GM12878 (cell line): ENCODE measurements around the gene PET117. TPM values are rescaled to one million over a fixed set of nuclear protein-coding genes. Genes with fewer than 3 reads are reported as not detected.

ENCODE experiments used
- ATAC-seq: fragments of 200-7000 bp; cut with Tn5 transposase; 3 replicates; pipeline ENCODE4 v1.9.1; 2020; ENCODE audit warnings: mild to moderate bottlenecking, moderate library complexity
- BruUV-seq: library from RNA; stranded (reverse); fragments of 400-500 nt; replicated peaks from 2 replicates; lab custom pipeline; 2021; lab: Mats Ljungman, UMichigan
- CTCF ChIA-PET: fragments of 300-600 bp; sonication (Branson Sonifier 250); formaldehyde crosslinking; extraction: SDS; loops from one replicate; lab custom pipeline; 2021; ENCODE audit warnings: inconsistent platforms; lab: Yijun Ruan, JAX
- POLR2A ChIA-PET: fragments of 350-600 bp; formaldehyde crosslinking; extraction: SDS; loops from one replicate; lab custom pipeline; 2021; ENCODE audit warnings: inconsistent platforms; lab: Charles Lee
- RAD21 ChIA-PET: fragments of 300-600 bp; sonication (Branson Sonifier 250); formaldehyde crosslinking; loops from one replicate; lab custom pipeline; 2023; ENCODE audit warnings: antibody characterized with exemption; ENCODE audit not compliant: unreplicated experiment; lab: Charles Lee
- SMC1A ChIA-PET: fragments of 300-600 bp; sonication (Branson Sonifier 250); formaldehyde crosslinking; loops from one replicate; lab custom pipeline; 2023; ENCODE audit not compliant: unreplicated experiment, uncharacterized antibody; lab: Charles Lee
- DNase-seq: peaks from one replicate; pipeline ENCODE4 v3.0.0-alpha.2; 2011; ENCODE audit warnings: low read depth, low spot score
- FAIRE-seq: peaks from 3 replicates; lab custom pipeline; 2011; peaks lifted over from hg19 to GRCh38; lab: Jason Lieb, UNC
- H2AFZ ChIP-seq: 2 replicates; pipeline ENCODE4 v1.6.0; 2011; ENCODE audit warnings: low read depth, low read length, control low read depth; ENCODE audit not compliant: control insufficient read depth
- H3K27ac ChIP-seq: 2 replicates; pipeline ENCODE4 v1.5.1; 2011; ENCODE audit warnings: control low read depth; ENCODE audit not compliant: control insufficient read depth, insufficient read depth
- H3K27me3 ChIP-seq, 2 experiments: replicated peaks in 1 of 2; 2 replicates each; pipeline versions ENCODE4 v1.6.0 to v1.6.1; 2011; ENCODE audit warnings: low read length in 1 of 2; ENCODE audit not compliant: control insufficient read depth in 2 of 2, insufficient read depth in 2 of 2
- H3K36me3 ChIP-seq, 2 experiments: 2 replicates each; pipeline ENCODE4 v1.5.1; 2011; ENCODE audit warnings: low read length in 1 of 2; ENCODE audit not compliant: control insufficient read depth in 2 of 2, insufficient read depth in 2 of 2
- H3K4me1 ChIP-seq: 2 replicates; pipeline ENCODE4 v1.6.1; 2011; ENCODE audit warnings: mild to moderate bottlenecking, low read length, moderate library complexity, mixed read lengths; ENCODE audit not compliant: control insufficient read depth, insufficient read depth
- H3K4me2 ChIP-seq: 2 replicates; pipeline ENCODE4 v1.6.0; 2011; ENCODE audit warnings: control low read depth; ENCODE audit not compliant: control insufficient read depth, insufficient read depth
- H3K4me3 ChIP-seq: fragments of 200-600 bp; sonication (generic); 2 replicates; pipeline ENCODE4 v1.5.1; 2016
- H3K79me2 ChIP-seq: 2 replicates; pipeline ENCODE4 v1.6.0; 2011; ENCODE audit warnings: low read length; ENCODE audit not compliant: control insufficient read depth, insufficient read depth
- H3K9ac ChIP-seq: 2 replicates; pipeline ENCODE4 v1.8.0; 2011; ENCODE audit warnings: low read length, control low read depth, mixed read lengths; ENCODE audit not compliant: control insufficient read depth, insufficient read depth
- H3K9me3 ChIP-seq: replicated peaks from 3 replicates; pipeline ENCODE4 v1.5.1; 2011; ENCODE audit warnings: mild to moderate bottlenecking, low read length; ENCODE audit not compliant: control insufficient read depth, insufficient read depth
- H4K20me1 ChIP-seq: 2 replicates; pipeline ENCODE4 v1.6.0; 2011; ENCODE audit not compliant: control insufficient read depth, insufficient read depth
- USF2 ChIP-seq: IDR thresholded peaks from 2 replicates; pipeline ENCODE4 v1.6.1; 2011; ENCODE audit warnings: low read depth, low read length, improper control_type of control experiment, borderline replicate concordance
- ZBTB11 ChIP-seq: fragments of 450-650 bp; formaldehyde crosslinking; IDR thresholded peaks from 2 replicates; pipeline ENCODE4 v1.5.0; 2022; ENCODE audit warnings: mild to moderate bottlenecking, missing genetic modification characterization
- ZNF217 ChIP-seq: fragments of 450-650 bp; IDR thresholded peaks from 2 replicates; pipeline ENCODE4 v1.6.1; 2017; ENCODE audit warnings: antibody characterized with exemption, mild to moderate bottlenecking
- ZZZ3 ChIP-seq: IDR thresholded peaks from 2 replicates; pipeline ENCODE4 v1.6.1; 2011; ENCODE audit warnings: low read depth; ENCODE audit not compliant: control insufficient read depth, insufficient read length
- WGBS: methylation state at CpG from one replicate; pipeline ENCODE4 v1.1.6; 2016; ENCODE audit warnings: low lambda C conversion rate; ENCODE audit not compliant: insufficient replicate concordance, insufficient coverage; ENCODE audit errors: missing lambda C conversion rate; 5-methylcytosine and 5-hydroxymethylcytosine counted together
- in situ Hi-C: fragments of 300-500 bp; cut with MboI; formaldehyde crosslinking; loops from 9 replicates; pipeline ENCODE4 v1.14.3; 2018; ENCODE audit warnings: mixed read lengths
- intact Hi-C: fragments of 100-400 bp; cut with micrococcal nuclease; formaldehyde crosslinking; loops from one replicate; pipeline ENCODE4 v1.14.2; 2022; ENCODE audit not compliant: unreplicated experiment
- polyA plus RNA-seq, 11 experiments: library from polyadenylated mRNA; depleted of rRNA in 4 of 11; unstranded in 6 of 11; stranded (reverse) in 5 of 11; fragments of >200 nt; fragmentation: Nextera tagmentation in 4 of 11; fragmentation: Illumina TruSeq in 1 of 11; extraction: Ambion mirVana in 4 of 11; extraction: Trizol in 1 of 11; gene quantifications; 1 replicate in 1 of 11; 2 replicates in 10 of 11; pipeline versions ENCODE4 v1.2.1 to v1.2.3, GENCODE V29; 2011 to 2016; ENCODE audit warnings: inconsistent platforms in 2 of 11, missing spikeins in 2 of 11, low read depth in 1 of 11
- total RNA-seq, 4 experiments: library from RNA; depleted of rRNA in 3 of 4; stranded (reverse); fragments of >200 nt in 3 of 4; fragmentation: Illumina TruSeq in 1 of 4; extraction: Trizol in 1 of 4; gene quantifications; 2 replicates each; pipeline versions ENCODE4 v1.2.1 to v1.2.3, GENCODE V29; 2013 to 2021
- TF ChIP-seq, protein P1 (sequence below): fragments of 450-650 bp; IDR thresholded peaks from 2 replicates; pipeline ENCODE4 v1.6.1; 2017; ENCODE audit warnings: borderline replicate concordance

PET117 gene
- total and polyA plus RNA-seq, 10 of the 15 experiments (the other 5 are each of a cell fraction or from before 2014, with no cell fraction given), result 6.0 to 20.6 (median 11.8) TPM

GRCh38 chr20:18166950-18167349 lies 29.3 kb downstream of the PET117 start:
- in situ Hi-C loops (no loop called here), intact Hi-C loops (no loop called here)
- ChIA-PET POLR2A (interaction anchor here (1.0 kb wide), 1 partner anchor 29 kb away, joined by 3 read pairs; no protein-coding TSS in a partner anchor), SMC1A (interaction anchor here (1.1 kb wide), 1 partner anchor 16 kb away, joined by 3 read pairs; no protein-coding TSS in a partner anchor), CTCF (interaction anchor here (0.6 to 1.0 kb wide), 2 partner anchors 10 to 688 kb away, joined by 3 read pairs; no protein-coding TSS in a partner anchor), RAD21 (no interaction called here)
- no peaks in the 10 kb centered on the region for H3K9me3 ChIP-seq
- H3K4me2 ChIP-seq, result no peak overlapping the region
- H2AFZ ChIP-seq, result no peak overlapping the region
- H3K27me3 ChIP-seq, result no peaks in the 10 kb centered on the region
- 94% methylated on average over 1 of the region's 1 CpG for WGBS
- H3K27ac ChIP-seq, result no peak overlapping the region
- no peaks in the 10 kb centered on the region; the same call in 1 of the 2 replicates for H3K4me1 ChIP-seq
- H3K9ac ChIP-seq, result no peak overlapping the region
- no TSS peak for BruUV-seq
- DNase-seq (no peak), FAIRE-seq (no peak), ATAC-seq (no peak)
- TF ChIP-seq ZBTB11 (CRISPR knock-in tag) (no peak), ZZZ3 (peak; percentile 2), ZNF217 (no peak), USF2 (no peak)
- TF ChIP-seq, protein P1, sequence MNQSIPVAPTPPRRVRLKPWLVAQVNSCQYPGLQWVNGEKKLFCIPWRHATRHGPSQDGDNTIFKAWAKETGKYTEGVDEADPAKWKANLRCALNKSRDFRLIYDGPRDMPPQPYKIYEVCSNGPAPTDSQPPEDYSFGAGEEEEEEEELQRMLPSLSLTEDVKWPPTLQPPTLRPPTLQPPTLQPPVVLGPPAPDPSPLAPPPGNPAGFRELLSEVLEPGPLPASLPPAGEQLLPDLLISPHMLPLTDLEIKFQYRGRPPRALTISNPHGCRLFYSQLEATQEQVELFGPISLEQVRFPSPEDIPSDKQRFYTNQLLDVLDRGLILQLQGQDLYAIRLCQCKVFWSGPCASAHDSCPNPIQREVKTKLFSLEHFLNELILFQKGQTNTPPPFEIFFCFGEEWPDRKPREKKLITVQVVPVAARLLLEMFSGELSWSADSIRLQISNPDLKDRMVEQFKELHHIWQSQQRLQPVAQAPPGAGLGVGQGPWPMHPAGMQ, result no peak
- peaks cover 5 to 23% of the 10 kb centered on the region in 2 experiments for H3K36me3 ChIP-seq
- no peak overlapping the region for H3K4me3 ChIP-seq
- H3K79me2 ChIP-seq, result no peaks in the 10 kb centered on the region
- no peaks in the 10 kb centered on the region for H4K20me1 ChIP-seq
